ENCODE data around the gene FGFRL1. TPM values are rescaled to one million over a fixed set of nuclear protein-coding genes. Genes with fewer than 3 reads are reported as not detected.
"Not testable (repeated sequence)": the region's sequence is repeated elsewhere in the genome, so short reads cannot be mapped to it uniquely, and the experiment has no call there.

Gene FGFRL1
- total RNA-seq, 1 donor from 2014 or later, result 28.2 TPM

GRCh38 chr4:992297-993110 is 18.9 kb upstream of the FGFRL1 start:
- DNase-seq (ENCODE audit: low spot score), result peak; percentile 88

GRCh38 chr4:993111-994029 is 18.1 kb upstream of the FGFRL1 start, which contains the start of gene SLC26A1:
SLC26A1 (minus strand) TSS chr4:993404; CDS start chr4:991703, 1,701 bp downstream.
- peak; percentile 38 for DNase-seq (ENCODE audit: low spot score)

- DNase-seq (ENCODE audit: low spot score), result no peak
Observed at GRCh38 chr4:995311-996026, 16.0 kb upstream of the FGFRL1 start.

- DNase-seq (ENCODE audit: low spot score), result no peak
Observed at GRCh38 chr4:996030-996996, 15.1 kb upstream of the FGFRL1 start.

GRCh38 chr4:996997-997374 is 14.4 kb upstream of the FGFRL1 start:
- DNase-seq (ENCODE audit: low spot score), result no peak

- DNase-seq (ENCODE audit: low spot score), result no peak
Observed at GRCh38 chr4:997375-998071, 13.9 kb upstream of the FGFRL1 start.

- DNase-seq (ENCODE audit: low spot score), result no peak
Observed at GRCh38 chr4:998096-998691, 13.2 kb upstream of the FGFRL1 start.

GRCh38 chr4:999240-999863 is 12.1 kb upstream of the FGFRL1 start:
- not testable (repeated sequence) for DNase-seq (ENCODE audit: low spot score)

- DNase-seq (ENCODE audit: low spot score), result no peak
Observed at GRCh38 chr4:999882-1000425, 11.5 kb upstream of the FGFRL1 start.

- no peak for DNase-seq (ENCODE audit: low spot score)
Observed at GRCh38 chr4:1000686-1001260, 10.7 kb upstream of the FGFRL1 start.

GRCh38 chr4:1001561-1002130 is 9.8 kb upstream of the FGFRL1 start:
- no peak for DNase-seq (ENCODE audit: low spot score)

GRCh38 chr4:1002131-1002630 is 9.2 kb upstream of the FGFRL1 start:
- DNase-seq (ENCODE audit: low spot score), result no peak

GRCh38 chr4:1002631-1003251 is 8.7 kb upstream of the FGFRL1 start:
- DNase-seq (ENCODE audit: low spot score), result no peak

GRCh38 chr4:1003271-1004070 is 8.0 kb upstream of the FGFRL1 start:
- DNase-seq (ENCODE audit: low spot score), result no peak

- no peak for DNase-seq (ENCODE audit: low spot score)
Observed at GRCh38 chr4:1004071-1004418, 7.4 kb upstream of the FGFRL1 start.

GRCh38 chr4:1004557-1005485 is 6.6 kb upstream of the FGFRL1 start:
- DNase-seq (ENCODE audit: low spot score), result no peak
